Measurements from ENCODE around the gene CDPF1.
A peak's percentile ranks its signal among the peaks of the same experiment; 100 is the strongest.

CDPF1 gene

GRCh38 chr22:46281866-46282678 lies 32.0 kb upstream of the CDPF1 start:
- no peak for DNase-seq (ENCODE audit: low spot score)
- no peak overlapping the region for H3K27ac ChIP-seq
- TF ChIP-seq CTCF (conservative IDR thresholded peaks at IDR 0.05; ENCODE audit: low read depth) = no peak
- ChIA-PET POLR2A (ENCODE audit: low non-redundant PET) (no interaction called here), CTCF (no interaction called here)

GRCh38 chr22:46280999-46281623 lies 31.0 kb upstream of the CDPF1 start:
- DNase-seq (ENCODE audit: low spot score) = no peak
- ChIA-PET CTCF (interaction anchor here (0.6 kb wide), 1 partner anchor 34 kb away, joined by 3 read pairs; no protein-coding TSS in a partner anchor), POLR2A (ENCODE audit: low non-redundant PET) (interaction anchor here (0.6 kb wide), 1 partner anchor 27 kb away, joined by 4 read pairs; no protein-coding TSS in a partner anchor)
- no peak for TF ChIP-seq CTCF (conservative IDR thresholded peaks at IDR 0.05; ENCODE audit: low read depth)
- H3K27ac ChIP-seq = 0 out of 2 replicates have a peak overlapping the region, but pooled peaks have one; percentile 5

GRCh38 chr22:46280063-46280817 lies 30.1 kb upstream of the CDPF1 start:
- TF ChIP-seq CTCF (conservative IDR thresholded peaks at IDR 0.05; ENCODE audit: low read depth) = no peak
- 0 out of 2 replicates have a peak overlapping the region, but pooled peaks have one; percentile 0 for H3K27ac ChIP-seq
- no peak for DNase-seq (ENCODE audit: low spot score)
- ChIA-PET POLR2A (ENCODE audit: low non-redundant PET) (interaction anchor here (0.6 kb wide), 1 partner anchor 26 kb away, joined by 4 read pairs; no protein-coding TSS in a partner anchor), CTCF (interaction anchor here (0.7 kb wide), 1 partner anchor 267 kb away, joined by 5 read pairs; no protein-coding TSS in a partner anchor)

- ChIA-PET CTCF (no interaction called here), POLR2A (ENCODE audit: low non-redundant PET) (no interaction called here)
- TF ChIP-seq CTCF (conservative IDR thresholded peaks at IDR 0.05; ENCODE audit: low read depth) = no peak
- no peak for DNase-seq (ENCODE audit: low spot score)
- no peak overlapping the region for H3K27ac ChIP-seq
Observed at GRCh38 chr22:46278656-46279645, 28.9 kb upstream of the CDPF1 start.

- POLR2A ChIA-PET (ENCODE audit: low non-redundant PET) = no interaction called here
- DNase-seq (ENCODE audit: low spot score) = no peak
- no peak overlapping the region for H3K27ac ChIP-seq
- no peak for TF ChIP-seq CTCF (conservative IDR thresholded peaks at IDR 0.05; ENCODE audit: low read depth)
- CTCF ChIA-PET = no interaction called here
Observed at GRCh38 chr22:46276563-46276962, 26.5 kb upstream of the CDPF1 start.

Measured in RWPE1 (cell line).